ENCODE measurements around the gene GPR132.

DNA sequence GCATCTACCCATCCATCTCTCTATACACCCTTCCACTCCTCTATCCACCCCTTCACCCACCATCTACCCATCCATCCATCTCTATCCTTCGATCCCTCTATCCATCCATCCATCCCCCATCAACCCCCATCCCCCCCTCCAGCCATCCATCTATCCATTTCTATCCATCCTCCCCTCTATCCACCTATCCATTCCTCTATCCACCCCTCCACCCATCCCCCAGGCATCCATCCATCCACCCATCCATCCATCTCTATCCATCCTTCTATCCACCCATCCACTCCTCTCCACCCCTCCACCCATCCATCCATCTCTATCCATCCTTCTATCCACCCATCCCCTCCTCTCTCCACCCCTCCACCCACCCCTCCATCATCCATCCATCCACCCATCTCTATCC, 17.5 kb upstream of the GPR132 start:
- TF ChIP-seq CTCF (optimal IDR thresholded peaks at IDR 0.05 in 1 of 3, IDR thresholded peaks at IDR 0.05 in 1 of 3, conservative IDR thresholded peaks at IDR 0.05 in 1 of 3; ENCODE audit: extremely low read depth in 1 of 3, insufficient read depth in 2 of 3, low read length in 3 of 3): no peak
- TF ChIP-seq EZH2 (IDR thresholded peaks at IDR 0.05; ENCODE audit: low read length): no peak
